Measurements from ENCODE around the gene HIVEP1. TPM values are rescaled to one million over a fixed set of nuclear protein-coding genes. Genes with fewer than 3 reads are reported as not detected.

Gene HIVEP1
- total and polyA plus RNA-seq, 2 of the 13 experiments (the other 11 are each of a cell fraction or from before 2014, with no cell fraction given) = 7.4 to 9.9 TPM

GRCh38 chr6:12010635-12011275, 1.4 kb upstream of the HIVEP1 start (continued):
- no peak for TF ChIP-seq ZNF619 (CRISPR knock-in tag; IDR thresholded peaks at IDR 0.05)
- TF ChIP-seq ZNF124 (CRISPR knock-in tag; IDR thresholded peaks at IDR 0.05) = no peak
- peak in 1 of 2 experiments; percentile 19; a peak in 1 of 4 replicates for TF ChIP-seq POLR2A (IDR thresholded peaks at IDR 0.05; ENCODE audit: insufficient read depth in 1 of 2, low read depth in 2 of 2, low read length in 2 of 2)
- TF ChIP-seq MIER3 (CRISPR knock-in tag; IDR thresholded peaks at IDR 0.05; ENCODE audit: borderline replicate concordance) = no peak
- TF ChIP-seq FUBP1 (CRISPR knock-in tag; IDR thresholded peaks at IDR 0.05; ENCODE audit: borderline replicate concordance) = no peak
- no peak for TF ChIP-seq ZUFSP (CRISPR knock-in tag; IDR thresholded peaks at IDR 0.05; ENCODE audit: borderline replicate concordance)
- TF ChIP-seq ATRX (CRISPR knock-in tag; IDR thresholded peaks at IDR 0.05; ENCODE audit: borderline replicate concordance) = no peak
- TF ChIP-seq, protein P1, sequence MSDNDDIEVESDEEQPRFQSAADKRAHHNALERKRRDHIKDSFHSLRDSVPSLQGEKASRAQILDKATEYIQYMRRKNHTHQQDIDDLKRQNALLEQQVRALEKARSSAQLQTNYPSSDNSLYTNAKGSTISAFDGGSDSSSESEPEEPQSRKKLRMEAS (IDR thresholded peaks at IDR 0.05) = peak; percentile 8; the same call in 1 of the 2 replicates
- no peak for TF ChIP-seq DNMT1 (CRISPR knock-in tag; IDR thresholded peaks at IDR 0.05)
- no peak for TF ChIP-seq DNMT3B (CRISPR knock-in tag; conservative IDR thresholded peaks at IDR 0.05)
- TF ChIP-seq, protein P2, sequence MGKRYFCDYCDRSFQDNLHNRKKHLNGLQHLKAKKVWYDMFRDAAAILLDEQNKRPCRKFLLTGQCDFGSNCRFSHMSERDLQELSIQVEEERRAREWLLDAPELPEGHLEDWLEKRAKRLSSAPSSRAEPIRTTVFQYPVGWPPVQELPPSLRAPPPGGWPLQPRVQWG (CRISPR knock-in tag; IDR thresholded peaks at IDR 0.05; ENCODE audit: borderline replicate concordance, low read depth) = no peak
- no peak for TF ChIP-seq ADNP (CRISPR knock-in tag; IDR thresholded peaks at IDR 0.05)
- 0 out of 2 replicates have a peak, but pooled peaks have one; percentile 13 for TF ChIP-seq SOX13 (IDR thresholded peaks at IDR 0.05)
- no peak for TF ChIP-seq SOX13 (CRISPR knock-in tag; conservative IDR thresholded peaks at IDR 0.05 in 1 of 2, IDR thresholded peaks at IDR 0.05 in 1 of 2)
- TF ChIP-seq BHLHE40 (IDR thresholded peaks at IDR 0.05; ENCODE audit: low read length) = no peak
- TF ChIP-seq ARID4A (CRISPR knock-in tag; IDR thresholded peaks at IDR 0.05; ENCODE audit: borderline replicate concordance) = peak; percentile 72
- TF ChIP-seq ZNF30 (CRISPR knock-in tag; IDR thresholded peaks at IDR 0.05) = no peak
- TF ChIP-seq, protein P3, sequence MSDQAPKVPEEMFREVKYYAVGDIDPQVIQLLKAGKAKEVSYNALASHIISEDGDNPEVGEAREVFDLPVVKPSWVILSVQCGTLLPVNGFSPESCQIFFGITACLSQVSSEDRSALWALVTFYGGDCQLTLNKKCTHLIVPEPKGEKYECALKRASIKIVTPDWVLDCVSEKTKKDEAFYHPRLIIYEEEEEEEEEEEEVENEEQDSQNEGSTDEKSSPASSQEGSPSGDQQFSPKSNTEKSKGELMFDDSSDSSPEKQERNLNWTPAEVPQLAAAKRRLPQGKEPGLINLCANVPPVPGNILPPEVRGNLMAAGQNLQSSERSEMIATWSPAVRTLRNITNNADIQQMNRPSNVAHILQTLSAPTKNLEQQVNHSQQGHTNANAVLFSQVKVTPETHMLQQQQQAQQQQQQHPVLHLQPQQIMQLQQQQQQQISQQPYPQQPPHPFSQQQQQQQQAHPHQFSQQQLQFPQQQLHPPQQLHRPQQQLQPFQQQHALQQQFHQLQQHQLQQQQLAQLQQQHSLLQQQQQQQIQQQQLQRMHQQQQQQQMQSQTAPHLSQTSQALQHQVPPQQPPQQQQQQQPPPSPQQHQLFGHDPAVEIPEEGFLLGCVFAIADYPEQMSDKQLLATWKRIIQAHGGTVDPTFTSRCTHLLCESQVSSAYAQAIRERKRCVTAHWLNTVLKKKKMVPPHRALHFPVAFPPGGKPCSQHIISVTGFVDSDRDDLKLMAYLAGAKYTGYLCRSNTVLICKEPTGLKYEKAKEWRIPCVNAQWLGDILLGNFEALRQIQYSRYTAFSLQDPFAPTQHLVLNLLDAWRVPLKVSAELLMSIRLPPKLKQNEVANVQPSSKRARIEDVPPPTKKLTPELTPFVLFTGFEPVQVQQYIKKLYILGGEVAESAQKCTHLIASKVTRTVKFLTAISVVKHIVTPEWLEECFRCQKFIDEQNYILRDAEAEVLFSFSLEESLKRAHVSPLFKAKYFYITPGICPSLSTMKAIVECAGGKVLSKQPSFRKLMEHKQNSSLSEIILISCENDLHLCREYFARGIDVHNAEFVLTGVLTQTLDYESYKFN (CRISPR knock-in tag; conservative IDR thresholded peaks at IDR 0.05) = no peak

Data from HepG2 (cell line).